ENCODE results near the gene ARPC2. TPM values are rescaled to one million over a fixed set of nuclear protein-coding genes. Genes with fewer than 3 reads are reported as not detected.
A peak's percentile ranks its signal among the peaks of the same experiment; 100 is the strongest.

Gene ARPC2
- total and polyA plus RNA-seq, 2 of the 13 experiments (the other 11 are each of a cell fraction or from before 2014, with no cell fraction given), result 168 to 303 TPM

- no peak for TF ChIP-seq GPBP1L1 (CRISPR knock-in tag; IDR thresholded peaks at IDR 0.05)
- TF ChIP-seq NCOA1 (CRISPR knock-in tag; IDR thresholded peaks at IDR 0.05), result no peak
- TF ChIP-seq ZBTB2 (CRISPR knock-in tag; IDR thresholded peaks at IDR 0.05; ENCODE audit: low read depth), result no peak
- no peak for TF ChIP-seq ARID2 (CRISPR knock-in tag; IDR thresholded peaks at IDR 0.05; ENCODE audit: borderline replicate concordance)
- TF ChIP-seq BATF2 (CRISPR knock-in tag; IDR thresholded peaks at IDR 0.05), result no peak
- TF ChIP-seq KDM3A (CRISPR knock-in tag; IDR thresholded peaks at IDR 0.05; ENCODE audit: low read depth), result no peak
- no peak for TF ChIP-seq ZNF580 (CRISPR knock-in tag; IDR thresholded peaks at IDR 0.05; ENCODE audit: borderline replicate concordance, low read depth)
- no peak for TF ChIP-seq HNRNPLL (IDR thresholded peaks at IDR 0.05; ENCODE audit: low read depth, low read length, poor library complexity, severe bottlenecking)
- TF ChIP-seq ZSCAN20 (CRISPR knock-in tag; IDR thresholded peaks at IDR 0.05; ENCODE audit: borderline replicate concordance), result peak; percentile 69; the same call in 1 of the 2 replicates
- TF ChIP-seq ZBTB7A (CRISPR knock-in tag; IDR thresholded peaks at IDR 0.05), result peak; percentile 1; the same call in 1 of the 2 replicates
- TF ChIP-seq ZNF556 (CRISPR knock-in tag; IDR thresholded peaks at IDR 0.05; ENCODE audit: borderline replicate concordance), result no peak
- no peak for TF ChIP-seq AKNA (CRISPR knock-in tag; IDR thresholded peaks at IDR 0.05; ENCODE audit: borderline replicate concordance)
- TF ChIP-seq SPEN (CRISPR knock-in tag; IDR thresholded peaks at IDR 0.05; ENCODE audit: low read depth), result no peak
- TF ChIP-seq THAP11 (CRISPR knock-in tag; IDR thresholded peaks at IDR 0.05), result peak; percentile 47; the same call in 1 of the 2 replicates
- TF ChIP-seq ZNF354B (CRISPR knock-in tag; IDR thresholded peaks at IDR 0.05), result no peak
- 0 out of 2 replicates have a peak, but pooled peaks have one; percentile 52 for TF ChIP-seq NFE2L1 (CRISPR knock-in tag; IDR thresholded peaks at IDR 0.05; ENCODE audit: borderline replicate concordance)
- TF ChIP-seq GMEB2 (CRISPR knock-in tag; IDR thresholded peaks at IDR 0.05; ENCODE audit: low read depth), result no peak
- no peak for TF ChIP-seq TCF7L2 (IDR thresholded peaks at IDR 0.05; ENCODE audit: low read depth, low read length)
- no peak for TF ChIP-seq KDM4B (CRISPR knock-in tag; IDR thresholded peaks at IDR 0.05)
These were observed 48.0 kb downstream of the ARPC2 start (continued) for GRCh38 chr2:218264773-218265561.
